NK-92 (cell line): Measurements from ENCODE around the gene PCDH9.

Experiments used
- DNase-seq: peaks from one replicate; lab custom pipeline; 2025; ENCODE audit not compliant: unreplicated experiment; lab: John Stamatoyannopoulos, UW

PCDH9 gene

DNA sequence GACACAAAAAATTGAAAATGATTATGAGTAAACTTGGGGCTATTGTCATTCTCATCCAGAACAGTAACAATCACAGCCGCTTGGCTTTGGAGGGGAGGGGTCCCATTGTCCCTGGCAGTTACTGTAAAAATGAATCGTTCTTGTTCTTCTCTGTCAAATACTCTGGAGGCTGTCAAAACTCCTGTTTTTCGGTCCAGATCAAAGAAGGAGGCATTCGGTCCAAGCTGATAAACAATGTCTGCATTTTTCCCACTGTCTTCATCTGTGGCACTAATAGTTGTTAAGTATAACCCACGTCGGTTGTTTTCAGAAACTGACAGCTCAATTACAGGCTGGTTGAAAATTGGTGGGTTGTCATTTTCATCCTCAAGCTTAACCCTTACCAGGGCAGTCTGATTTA lies 3.4 kb downstream of the PCDH9 start:
- DNase-seq = no peak

DNA sequence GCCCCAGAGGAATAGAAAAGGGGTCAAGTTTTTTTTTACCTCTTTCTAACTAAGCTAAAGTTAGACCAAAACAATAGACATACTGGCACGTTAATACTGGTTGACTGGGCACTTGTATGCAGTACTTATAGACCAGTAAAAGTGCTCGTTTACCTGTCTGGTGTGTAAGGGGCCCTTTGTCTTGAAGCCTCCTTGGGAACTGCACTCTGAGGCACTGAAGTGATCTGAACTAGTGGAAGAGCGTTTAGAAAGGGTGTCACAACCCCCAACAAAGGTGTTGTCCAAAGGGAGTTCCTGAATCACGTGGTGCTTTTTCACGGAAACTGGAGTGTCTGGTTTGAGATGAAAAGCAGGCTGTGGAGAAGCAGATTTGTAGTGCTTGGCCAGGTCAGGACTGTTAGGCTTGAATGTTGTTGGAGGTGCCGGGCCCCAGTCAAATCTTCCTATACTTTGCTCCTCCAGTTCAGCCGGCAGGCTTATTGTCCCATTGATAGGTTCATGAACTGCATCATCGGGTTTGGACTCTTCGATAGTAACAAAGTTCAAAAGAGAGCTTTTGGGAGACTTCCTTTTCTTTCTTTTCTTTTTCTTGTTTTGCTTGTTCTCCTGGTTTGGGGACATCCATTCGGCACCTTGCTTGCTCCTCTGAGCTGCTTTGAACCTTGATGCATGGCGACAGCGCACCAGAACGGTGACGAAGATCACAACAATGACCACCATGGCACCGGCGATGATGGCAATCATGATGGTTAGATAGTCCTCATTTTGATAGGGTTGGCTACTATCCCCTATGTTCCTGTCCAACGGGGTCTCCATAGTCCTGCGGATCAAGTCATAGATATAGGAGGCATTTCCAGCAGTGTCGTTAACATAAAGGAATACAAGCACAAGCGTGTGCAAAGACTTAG lies 4.6 kb downstream of the PCDH9 start:
- no peak for DNase-seq

DNA sequence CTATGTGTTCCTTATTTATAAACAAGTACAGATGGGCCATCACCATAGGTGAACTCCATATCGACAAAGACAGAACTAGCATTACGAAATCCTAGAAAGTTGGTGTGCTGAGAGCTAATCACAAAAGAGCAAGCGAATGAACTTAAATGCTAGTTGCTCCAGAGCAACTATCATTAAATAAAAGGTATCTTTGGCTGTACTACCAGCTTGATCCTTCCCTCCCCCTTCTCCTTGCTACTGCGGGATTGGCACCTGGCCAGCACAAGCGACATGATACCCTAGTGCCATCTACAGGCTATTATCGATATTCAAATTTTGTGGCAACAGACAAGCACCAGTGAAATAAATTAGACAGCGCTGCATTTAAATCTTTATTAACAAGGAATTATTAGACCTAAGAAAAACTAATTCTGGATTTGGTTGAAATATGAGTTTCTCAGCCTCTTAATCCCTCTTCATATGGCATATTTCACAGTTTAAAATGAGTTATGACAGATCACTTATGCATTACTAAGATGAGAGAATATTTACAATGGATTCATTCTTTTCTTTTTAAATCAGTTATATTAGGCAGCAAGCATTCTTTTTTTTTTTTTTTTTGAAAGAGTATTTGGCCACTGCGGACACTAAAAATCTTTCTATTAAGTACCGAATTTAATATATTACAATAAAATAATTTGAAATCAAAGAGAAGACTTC lies 5.8 kb downstream of the PCDH9 start:
- DNase-seq = no peak

DNA sequence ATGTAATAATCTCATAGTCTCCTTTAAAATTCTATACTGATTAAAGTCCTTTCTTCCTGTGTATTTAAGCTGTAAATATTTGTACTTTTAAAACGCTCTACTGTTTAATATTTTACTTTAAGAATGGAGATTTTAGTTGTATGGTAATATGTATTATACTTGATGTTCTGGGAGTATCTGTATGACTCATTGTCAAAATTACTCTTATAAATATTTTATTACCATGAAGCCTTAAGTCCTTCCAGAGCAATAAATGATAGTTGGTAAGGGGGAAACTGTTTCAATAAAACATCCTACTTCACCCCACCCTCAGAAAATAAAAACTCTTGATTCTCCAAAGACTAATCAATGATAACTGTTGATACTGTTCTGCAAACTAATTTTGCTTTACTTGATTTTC lies 6.4 kb downstream of the PCDH9 start:
- DNase-seq = no peak

DNA sequence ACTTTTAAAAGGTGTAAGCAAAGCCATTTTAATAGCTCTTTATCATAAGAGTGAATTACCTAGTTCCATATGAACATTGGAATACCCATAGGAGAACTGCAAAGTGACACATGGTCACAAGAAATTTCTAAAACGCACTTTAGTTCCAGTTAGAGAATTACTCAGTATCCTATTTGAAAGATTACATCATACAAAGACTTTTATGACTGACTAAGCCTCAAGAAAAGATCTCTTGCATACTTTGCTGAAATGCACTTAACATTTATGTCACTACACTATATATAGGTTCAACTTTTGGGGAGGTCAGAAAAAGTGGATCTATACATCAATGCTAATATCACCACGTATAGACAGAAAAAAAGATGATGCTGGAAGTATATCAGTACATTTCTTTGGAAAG lies 7.1 kb downstream of the PCDH9 start:
- no peak for DNase-seq

DNA sequence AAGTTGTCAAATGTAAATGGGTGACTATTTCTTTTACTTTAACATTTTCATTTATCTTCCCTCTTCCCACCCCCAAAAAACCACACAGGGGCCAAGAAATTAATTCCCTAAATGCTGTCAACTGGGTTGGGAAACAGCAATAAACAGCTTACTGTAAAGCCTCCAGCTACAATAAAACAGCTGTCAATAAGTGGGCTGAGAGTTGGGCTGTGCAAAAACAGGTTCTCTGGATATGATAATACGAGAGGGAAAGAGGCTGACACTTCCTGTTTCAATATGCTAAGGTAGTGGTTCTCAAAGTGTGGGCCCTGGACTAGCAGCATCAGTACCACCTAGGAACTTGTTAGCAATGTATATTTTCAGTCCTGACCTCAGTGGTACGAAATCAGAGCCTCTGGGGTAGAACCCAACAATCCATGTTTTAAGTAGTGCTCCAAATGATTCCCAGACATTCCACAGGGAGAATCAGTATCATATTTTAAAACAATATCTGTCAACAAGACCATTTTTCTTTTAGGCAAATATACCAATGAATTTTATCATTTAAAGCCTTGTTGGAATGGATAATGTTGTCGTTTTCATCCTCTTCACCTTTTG lies 8.4 kb downstream of the PCDH9 start:
- no peak for DNase-seq

DNA sequence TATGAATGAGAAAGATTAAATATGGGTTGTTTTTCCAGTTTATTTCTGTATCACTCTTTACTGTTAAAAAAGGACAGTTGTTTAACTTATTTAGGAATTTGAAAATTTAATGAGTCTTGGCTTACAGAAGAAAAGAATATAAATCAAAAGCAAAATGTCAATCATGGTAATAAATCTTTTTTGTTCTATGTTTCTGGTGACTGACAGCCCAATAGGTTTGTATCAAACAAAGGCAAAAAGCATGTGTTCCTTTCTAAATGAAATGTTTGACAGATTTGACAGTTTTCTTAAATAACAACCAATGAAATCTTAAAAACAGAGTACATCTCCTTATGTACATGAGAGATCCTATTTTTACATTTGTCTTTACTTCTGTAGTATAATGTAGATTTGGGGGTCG lies 11.0 kb downstream of the PCDH9 start:
- no peak for DNase-seq

DNA sequence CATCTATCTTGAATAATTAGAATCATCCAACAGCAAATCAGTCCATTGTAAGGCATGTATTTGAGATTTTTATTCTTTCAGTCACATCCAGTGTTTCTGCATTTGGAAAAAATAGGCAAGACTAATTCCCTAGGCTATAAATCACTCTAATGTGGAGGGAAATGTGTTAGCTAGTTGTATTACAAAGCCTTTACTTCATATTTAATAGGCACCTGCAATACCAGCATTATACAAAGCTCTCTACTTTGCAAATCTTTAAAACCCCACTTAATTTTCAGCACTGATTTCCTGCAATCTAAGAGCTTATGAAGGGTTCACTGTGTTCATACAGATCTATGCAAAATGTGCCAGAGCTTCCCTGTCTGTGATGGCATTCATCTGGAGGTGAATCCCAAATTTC lies 12.3 kb downstream of the PCDH9 start:
- DNase-seq = no peak

DNA sequence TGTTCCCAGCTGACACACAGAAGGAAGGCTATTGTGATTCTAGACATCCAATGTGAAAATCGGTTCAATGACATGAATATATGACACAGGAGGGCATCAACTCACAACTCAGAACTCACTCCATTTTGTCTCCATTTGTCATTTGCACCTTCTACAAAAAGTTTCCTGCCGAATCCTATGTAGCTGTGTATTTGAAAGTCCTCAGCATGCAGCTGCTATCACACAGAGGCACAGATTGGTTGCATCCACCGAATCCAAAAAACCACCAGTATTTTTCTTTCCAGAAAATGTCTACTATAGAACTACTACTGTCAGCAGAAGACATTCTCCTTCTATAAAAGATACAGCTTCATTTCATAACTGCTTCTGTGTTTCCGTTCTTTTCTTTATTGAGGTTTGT lies 13.3 kb downstream of the PCDH9 start:
- no peak for DNase-seq

DNA sequence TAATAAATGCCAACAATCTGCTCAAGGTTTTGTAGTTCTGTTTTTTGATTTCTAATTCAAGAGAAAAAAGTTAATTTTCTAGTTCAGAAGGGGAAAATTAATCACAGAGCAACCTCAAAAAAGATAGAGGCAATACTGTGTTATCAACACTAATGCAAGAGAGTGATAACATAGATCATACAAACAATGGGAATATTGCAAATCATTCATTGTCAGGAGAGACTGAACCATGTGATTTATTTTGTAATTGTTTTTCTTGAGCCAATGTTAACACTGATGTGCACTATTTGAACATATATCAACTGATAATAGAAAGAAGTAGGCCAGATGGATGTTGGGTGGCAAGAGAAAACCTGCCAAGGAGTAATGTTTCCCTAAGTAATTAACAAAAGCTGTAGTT lies 19.9 kb downstream of the PCDH9 start:
- no peak for DNase-seq

DNA sequence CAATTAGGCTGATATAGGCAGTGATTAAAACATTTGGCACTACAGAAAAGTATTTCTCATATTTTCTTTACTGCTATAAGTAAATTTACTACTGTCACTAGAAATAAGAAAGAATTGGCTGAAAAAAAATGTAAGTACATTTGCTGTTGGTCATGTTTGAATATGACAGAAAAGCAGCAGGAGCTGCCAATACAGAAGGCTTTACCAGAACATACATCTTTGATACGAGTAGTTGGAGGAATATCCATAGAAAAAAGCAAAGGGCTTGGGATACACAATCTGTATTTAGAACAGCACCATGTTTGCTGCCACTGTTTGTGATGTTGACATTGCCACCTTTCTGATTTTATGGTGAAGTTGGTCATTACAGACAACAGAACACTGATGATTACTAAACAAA lies 21.6 kb downstream of the PCDH9 start:
- DNase-seq = no peak

DNA sequence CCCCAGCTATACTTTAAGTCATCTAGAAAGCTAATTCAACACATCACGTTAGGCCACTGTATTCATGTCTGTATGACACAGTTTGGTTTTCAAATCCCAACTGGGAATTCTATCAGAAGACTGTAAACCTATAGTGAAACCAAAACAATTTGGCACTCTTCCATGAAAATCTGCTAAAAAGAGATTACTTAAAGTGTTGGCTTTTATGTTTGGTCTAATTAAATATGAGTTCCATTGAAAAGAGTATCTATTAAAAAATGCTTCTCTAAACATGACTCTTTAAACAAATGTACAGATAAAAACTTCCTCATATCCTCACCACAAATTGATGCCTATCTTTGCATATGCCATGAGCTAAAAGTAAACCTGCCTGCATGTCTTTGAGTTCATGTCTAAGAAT lies 25.4 kb downstream of the PCDH9 start:
- no peak for DNase-seq

DNA sequence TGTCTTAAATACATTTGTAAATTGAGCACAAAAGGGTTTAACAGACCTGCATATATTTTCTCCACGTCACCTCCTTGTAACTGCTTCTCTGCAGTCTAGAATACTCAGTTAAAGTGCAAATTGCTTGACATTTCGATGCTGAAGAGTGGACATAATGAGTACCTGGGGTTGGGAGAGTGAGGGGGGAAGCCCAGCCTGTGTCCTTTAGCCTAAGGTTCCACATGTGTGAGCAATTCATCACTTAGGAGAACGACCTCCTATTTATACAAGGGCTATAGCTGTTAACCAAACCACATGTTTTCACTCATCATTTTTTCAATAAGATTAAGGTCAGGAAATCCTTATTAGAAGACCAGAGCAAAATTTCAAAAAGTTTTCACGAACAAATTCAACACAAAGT lies 29.5 kb downstream of the PCDH9 start:
- no peak for DNase-seq

DNA sequence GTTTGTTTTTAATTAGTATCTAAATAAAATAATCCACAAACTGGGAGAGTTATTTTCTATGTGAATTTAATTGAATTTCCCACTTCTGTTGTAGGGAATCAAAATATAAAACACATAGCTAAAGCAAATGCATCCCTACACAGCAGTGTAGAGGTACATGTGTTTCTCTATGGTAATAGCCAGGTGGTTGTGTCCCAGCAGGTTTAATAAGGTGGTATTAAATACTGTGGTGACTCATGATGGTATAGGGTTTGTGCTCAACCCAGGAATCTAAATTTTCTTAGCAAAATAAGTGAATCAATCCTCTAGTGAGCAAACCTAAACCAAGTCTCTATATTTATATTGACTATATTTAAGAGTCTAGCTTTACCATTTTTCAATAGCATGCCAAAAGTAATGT lies 30.0 kb downstream of the PCDH9 start:
- no peak for DNase-seq

DNA sequence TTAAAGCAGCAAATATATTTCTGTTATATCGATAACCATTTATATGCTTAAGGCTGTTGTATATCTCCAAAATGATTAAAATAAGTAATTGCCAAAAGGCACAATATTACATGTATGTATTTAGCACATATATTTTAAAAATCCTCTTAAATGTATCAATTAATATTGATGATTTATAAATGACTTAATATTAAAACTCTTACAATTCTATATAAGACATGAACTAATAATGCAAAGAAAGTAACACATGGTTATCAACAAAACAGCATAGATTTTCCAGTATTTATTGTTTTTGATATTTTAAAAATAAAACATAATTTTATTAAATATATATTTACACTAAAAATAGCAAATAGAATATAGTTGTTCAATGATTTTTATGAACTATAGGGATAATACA lies 32.4 kb downstream of the PCDH9 start:
- no peak for DNase-seq

DNA sequence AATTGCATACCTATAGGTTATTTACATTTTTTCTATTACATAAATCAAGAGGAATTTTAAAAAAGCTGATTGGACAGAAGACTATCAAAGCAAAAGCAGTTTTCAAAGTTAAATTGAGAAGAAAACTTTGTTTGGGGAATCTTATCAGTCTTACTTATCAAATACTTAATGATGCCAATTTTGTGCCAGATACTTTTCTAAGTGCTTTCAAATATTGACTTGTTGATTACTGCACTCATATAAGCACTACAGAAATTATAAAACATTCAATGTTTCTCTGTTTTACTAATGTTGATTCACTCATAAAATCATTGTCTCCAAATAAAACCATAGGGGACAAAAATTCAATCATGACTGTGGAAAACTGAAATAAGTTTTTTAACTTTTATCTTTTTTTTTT lies 36.2 kb downstream of the PCDH9 start:
- DNase-seq = no peak

DNA sequence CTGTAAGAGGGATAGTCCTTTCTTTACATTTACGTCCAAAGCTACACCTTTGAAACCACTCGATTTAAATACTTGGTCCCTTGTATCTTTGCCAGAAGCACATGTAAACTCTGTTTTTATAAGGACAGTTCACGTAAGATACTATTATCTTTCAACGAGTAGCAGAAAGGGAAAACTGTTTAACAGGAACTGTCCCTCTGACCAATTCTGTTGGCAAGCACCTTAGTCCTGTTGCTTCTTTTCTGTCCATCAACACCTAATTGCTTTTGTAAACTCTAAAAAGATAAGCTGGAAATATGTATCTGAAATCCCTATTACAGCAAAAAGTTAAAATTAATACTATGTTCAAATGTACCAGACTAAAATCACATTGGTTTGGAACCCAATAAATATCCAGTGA lies 37.4 kb downstream of the PCDH9 start:
- DNase-seq = no peak

DNA sequence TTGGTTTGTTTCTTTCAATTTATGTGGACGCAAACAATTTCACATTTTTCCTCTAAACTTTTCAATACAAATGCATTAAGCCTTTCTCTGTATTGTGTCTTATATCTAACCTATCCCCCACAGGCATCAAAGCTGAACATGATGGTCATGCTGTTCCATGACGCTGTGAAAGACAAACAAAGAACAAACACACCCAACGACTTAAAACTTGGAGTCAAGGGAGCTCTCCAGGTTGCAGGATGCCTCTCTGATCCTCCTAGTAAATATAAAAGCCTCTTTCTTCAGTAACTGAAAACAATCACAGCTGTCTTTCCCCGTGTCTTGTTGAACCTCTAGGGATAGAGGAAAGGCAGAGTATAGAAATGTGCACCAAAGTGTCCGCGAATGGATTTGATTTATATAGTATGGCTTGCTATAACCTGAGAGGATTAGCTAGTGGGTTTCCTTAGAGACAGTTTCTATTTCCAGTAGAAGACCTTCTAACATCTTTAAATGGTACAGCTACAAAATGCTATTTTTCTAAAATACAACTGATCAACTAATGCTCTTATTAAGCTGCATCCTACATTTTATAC lies 43.1 kb downstream of the PCDH9 start:
- DNase-seq = no peak

DNA sequence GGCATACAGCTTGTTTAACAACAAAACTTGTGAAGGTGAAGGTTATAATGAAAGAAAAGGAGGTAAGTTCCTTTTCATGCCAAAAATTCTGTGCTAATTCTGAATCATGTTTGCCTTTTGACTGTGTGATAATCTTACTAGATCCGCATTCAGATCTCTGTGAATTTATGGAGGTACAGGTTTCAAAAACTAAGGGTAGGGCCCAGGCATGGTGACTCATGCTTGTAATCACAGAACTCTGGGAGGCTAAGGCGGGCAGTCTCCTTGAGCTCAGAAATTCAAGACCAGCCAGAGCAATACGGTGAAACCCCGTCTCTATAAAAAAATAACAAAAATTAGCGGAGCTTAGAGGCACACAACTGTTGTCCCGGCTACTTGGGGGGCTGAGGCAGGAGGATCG lies 45.9 kb downstream of the PCDH9 start:
- no peak for DNase-seq

DNA sequence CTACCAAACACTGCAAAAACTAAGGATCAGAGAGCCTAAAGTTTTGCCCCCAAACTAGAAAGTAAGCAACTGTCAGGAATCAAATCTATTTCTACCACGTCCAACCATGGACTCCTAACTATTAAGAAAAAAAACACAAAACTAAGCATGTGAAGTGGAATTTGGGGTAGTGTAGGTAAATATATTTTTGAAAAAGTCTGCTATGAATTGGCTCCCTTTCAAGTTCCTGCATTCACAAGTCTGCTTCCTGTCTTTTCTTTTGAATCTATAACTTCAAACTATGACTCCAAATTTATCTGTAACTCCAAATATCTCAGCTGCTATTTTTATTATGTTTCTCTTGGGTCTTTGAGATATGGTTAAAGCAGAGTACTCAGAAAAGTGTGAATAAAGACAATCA lies 47.0 kb downstream of the PCDH9 start:
- DNase-seq = no peak

DNA sequence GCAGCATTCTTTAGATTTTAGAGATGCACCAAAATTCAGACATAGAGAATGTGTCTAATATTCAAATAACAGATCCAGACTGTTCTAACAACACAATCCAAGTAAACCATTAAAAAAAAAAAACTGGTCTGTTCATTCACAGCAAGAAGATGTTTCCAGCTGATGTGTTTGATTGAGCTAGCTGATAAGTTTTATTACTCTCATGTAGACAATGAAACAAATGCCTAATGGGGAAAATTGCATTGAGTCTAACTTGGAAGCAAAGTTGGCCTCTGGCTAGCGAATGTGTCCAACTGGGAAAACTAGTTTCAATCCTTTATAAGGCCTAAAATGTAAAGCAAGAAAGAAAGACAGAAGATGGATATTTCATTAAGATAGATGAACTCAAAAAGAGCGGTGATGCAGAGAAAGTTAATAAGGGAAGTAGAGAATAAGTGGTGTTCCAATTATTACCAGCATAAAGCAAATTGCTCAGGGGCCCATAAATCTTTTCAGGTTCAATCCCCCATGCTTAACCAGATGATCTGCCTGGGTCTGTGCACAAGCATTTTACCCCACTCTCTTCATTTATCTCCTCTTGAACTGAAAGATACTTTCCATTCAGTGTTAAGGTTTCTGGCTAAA lies 54.2 kb downstream of the PCDH9 start:
- DNase-seq = no peak
